PC-3 (cell line): ENCODE results near the gene CDC45.

Source experiments
- EZH2 ChIP-seq: fragments of 300-600 bp; sonication (generic); IDR thresholded peaks from one replicate; pipeline ENCODE4 v1.6.1; 2017; ENCODE audit warnings: antibody characterized with exemption, mild to moderate bottlenecking, low read length; ENCODE audit not compliant: unreplicated experiment
- EZH2phosphoT487 ChIP-seq: fragments of 300-600 bp; sonication (generic); IDR thresholded peaks from 2 replicates; pipeline ENCODE4 v1.6.1; 2018; ENCODE audit warnings: mild to moderate bottlenecking, antibody characterized with exemption, low read length, borderline replicate concordance
- TF ChIP-seq, protein P1 (sequence below): fragments of 300-600 bp; sonication (generic); conservative IDR thresholded peaks from 2 replicates; pipeline ENCODE4 v1.5.1; 2017; ENCODE audit warnings: antibody characterized with exemption, low read depth, mild to moderate bottlenecking, low read length

- TF ChIP-seq, protein P1, sequence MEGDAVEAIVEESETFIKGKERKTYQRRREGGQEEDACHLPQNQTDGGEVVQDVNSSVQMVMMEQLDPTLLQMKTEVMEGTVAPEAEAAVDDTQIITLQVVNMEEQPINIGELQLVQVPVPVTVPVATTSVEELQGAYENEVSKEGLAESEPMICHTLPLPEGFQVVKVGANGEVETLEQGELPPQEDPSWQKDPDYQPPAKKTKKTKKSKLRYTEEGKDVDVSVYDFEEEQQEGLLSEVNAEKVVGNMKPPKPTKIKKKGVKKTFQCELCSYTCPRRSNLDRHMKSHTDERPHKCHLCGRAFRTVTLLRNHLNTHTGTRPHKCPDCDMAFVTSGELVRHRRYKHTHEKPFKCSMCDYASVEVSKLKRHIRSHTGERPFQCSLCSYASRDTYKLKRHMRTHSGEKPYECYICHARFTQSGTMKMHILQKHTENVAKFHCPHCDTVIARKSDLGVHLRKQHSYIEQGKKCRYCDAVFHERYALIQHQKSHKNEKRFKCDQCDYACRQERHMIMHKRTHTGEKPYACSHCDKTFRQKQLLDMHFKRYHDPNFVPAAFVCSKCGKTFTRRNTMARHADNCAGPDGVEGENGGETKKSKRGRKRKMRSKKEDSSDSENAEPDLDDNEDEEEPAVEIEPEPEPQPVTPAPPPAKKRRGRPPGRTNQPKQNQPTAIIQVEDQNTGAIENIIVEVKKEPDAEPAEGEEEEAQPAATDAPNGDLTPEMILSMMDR: no peak
- TF ChIP-seq EZH2 (no peak), EZH2phosphoT487 (no peak)
Observed at GRCh38 chr22:19461506-19461905, 18.2 kb upstream of the CDC45 start.
